Prostate gland (tissue), 2 donors: Measurements from ENCODE around the gene GLIPR1L1. TPM values are rescaled to one million over a fixed set of nuclear protein-coding genes. Genes with fewer than 3 reads are reported as not detected.
"Not testable (repeated sequence)": the region's sequence is repeated elsewhere in the genome, so short reads cannot be mapped to it uniquely, and the experiment has no call there.

ENCODE experiments used
- DNase-seq: peaks from one replicate; pipeline ENCODE4 v3.0.0-alpha.2; 2019; ENCODE audit warnings: low spot score
- H3K27ac ChIP-seq, 2 donors: fragments of 200-600 bp; sonication (generic); 2 replicates each; pipeline ENCODE4 v1.5.1; 2017 to 2019
- H3K27me3 ChIP-seq: fragments of 200-600 bp; sonication (generic); replicated peaks from 2 replicates; pipeline ENCODE4 v1.5.1; 2019; ENCODE audit not compliant: insufficient read depth
- H3K36me3 ChIP-seq, 2 donors: fragments of 200-600 bp; sonication (generic); 1 replicate in 1 of 2; 2 replicates in 1 of 2; pipeline versions ENCODE4 v1.5.1 to v1.8.1; 2017 to 2019
- H3K4me1 ChIP-seq: fragments of 200-600 bp; sonication (generic); replicated peaks from 2 replicates; pipeline ENCODE4 v1.5.1; 2019
- H3K4me3 ChIP-seq, 2 donors: fragments of 200-600 bp; sonication (generic); 2 replicates each; pipeline ENCODE4 v1.5.1; 2017 to 2019
- H3K9me3 ChIP-seq: fragments of 200-600 bp; sonication (generic); 2 replicates; pipeline ENCODE4 v1.5.1; 2017
- CTCF ChIP-seq, 4 experiments: fragments of 200-600 bp in 2 of 4; fragments of 450-650 bp in 2 of 4; sonication (generic) in 2 of 4; IDR thresholded peaks; 1 replicate in 3 of 4; 2 replicates in 1 of 4; pipeline ENCODE4 v1.5.1; 2016 to 2019; ENCODE audit warnings: antibody characterized with exemption in 4 of 4, mild to moderate bottlenecking in 2 of 4, moderate library complexity in 2 of 4
- POLR2A ChIP-seq: fragments of 450-650 bp; IDR thresholded peaks from one replicate; pipeline ENCODE4 v1.6.1; 2016; ENCODE audit warnings: antibody characterized with exemption, mild to moderate bottlenecking
- POLR2AphosphoS5 ChIP-seq: sonication (generic); formaldehyde crosslinking; IDR thresholded peaks from one replicate; pipeline ENCODE4 v1.6.1; 2017; ENCODE audit warnings: antibody characterized with exemption
- WGBS: methylation state at CpG from one replicate; pipeline ENCODE4 v1.1.5; 2018; 5-methylcytosine and 5-hydroxymethylcytosine counted together
- intact Hi-C: fragments of 100-400 bp; cut with DNase I; formaldehyde crosslinking; loops from one replicate; pipeline ENCODE4 v1.14.2; 2022
- total RNA-seq, 2 donors: library from RNA; depleted of rRNA; stranded (reverse); fragments of >200 nt; gene quantifications; one replicate each; pipeline ENCODE4 v1.1.0, GENCODE V29; 2016

GLIPR1L1 gene
- total RNA-seq, 2 donors from 2014 or later, result 1.0 TPM; not detected in 1

DNA sequence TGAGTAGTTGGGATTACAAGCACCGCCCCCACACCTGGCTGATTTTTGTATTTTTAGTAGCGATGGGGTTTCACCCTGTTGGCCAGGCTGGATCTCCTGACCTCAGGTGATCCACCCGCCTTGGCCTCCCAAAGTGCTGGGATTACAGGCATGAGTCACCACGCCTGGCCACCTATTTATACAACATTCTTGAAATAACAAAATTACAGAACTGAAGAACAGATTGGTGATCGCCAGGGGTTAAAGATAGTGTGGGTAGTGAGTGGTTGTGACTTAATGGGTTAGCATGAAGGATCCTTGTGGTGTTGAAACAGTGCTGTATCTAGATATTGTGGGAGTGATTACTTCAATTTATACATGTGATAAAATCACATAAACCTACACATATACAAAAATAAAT is 7.4 kb downstream of the GLIPR1L1 start:
- DNase-seq, result no peak
- TF ChIP-seq POLR2AphosphoS5 (no peak), CTCF (IDR thresholded peaks at IDR 0.05) (no peak), POLR2A (no peak)
- no peaks in the 10 kb centered on the region for H3K36me3 ChIP-seq
- WGBS, result 98% methylated on average over 5 of the region's 5 CpGs
- H3K9me3 ChIP-seq, result no peaks in the 10 kb centered on the region
- no peak overlapping the region for H3K4me3 ChIP-seq
- no peaks in the 10 kb centered on the region for H3K4me1 ChIP-seq
- H3K27me3 ChIP-seq, result no peaks in the 10 kb centered on the region
- intact Hi-C loops, result no loop called here
- no peak overlapping the region for H3K27ac ChIP-seq

DNA sequence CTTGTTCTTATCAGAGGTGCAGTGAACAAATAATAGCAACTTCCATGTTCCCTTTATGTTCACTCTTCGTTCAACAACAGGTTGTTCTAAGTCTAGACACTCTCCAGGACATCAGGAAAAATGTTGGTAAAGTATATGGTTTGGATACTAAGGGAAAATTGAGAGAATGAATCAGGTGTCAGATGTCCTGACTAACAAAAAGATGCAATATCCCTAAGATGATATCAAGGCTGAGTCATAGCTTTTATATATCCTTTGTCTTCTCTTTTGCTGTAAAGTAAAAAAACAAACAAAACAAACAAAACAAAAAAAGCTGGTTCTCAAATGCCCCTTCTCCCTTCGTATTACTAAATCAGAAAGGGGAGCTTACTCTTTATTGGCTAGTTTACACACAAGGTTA is 11.1 kb downstream of the GLIPR1L1 start:
- Histone ChIP-seq H3K27me3 (no peaks in the 10 kb centered on the region), H3K36me3 (no peaks in the 10 kb centered on the region), H3K27ac (no peak overlapping the region), H3K9me3 (no peaks in the 10 kb centered on the region), H3K4me1 (no peaks in the 10 kb centered on the region), H3K4me3 (no peak overlapping the region)
- TF ChIP-seq POLR2AphosphoS5, result no peak
- TF ChIP-seq POLR2A, result no peak
- TF ChIP-seq CTCF (IDR thresholded peaks at IDR 0.05), result no peak
- intact Hi-C loops, result no loop called here
- WGBS, result 88% methylated on average over 2 of the region's 2 CpGs
- DNase-seq, result no peak

GRCh38 chr12:75346215-75346614 is 11.7 kb downstream of the GLIPR1L1 start:
- H3K27ac ChIP-seq, H3K9me3 ChIP-seq, intact Hi-C loops, H3K4me3 ChIP-seq, H3K36me3 ChIP-seq, H3K4me1 ChIP-seq, H3K27me3 ChIP-seq, DNase-seq: not testable (repeated sequence)
- 98% methylated on average over 6 of the region's 6 CpGs for WGBS

GRCh38 chr12:75349946-75350345 is 15.5 kb downstream of the GLIPR1L1 start:
- no peak for DNase-seq
- intact Hi-C loops, result no loop called here
- no peaks in the 10 kb centered on the region for H3K4me1 ChIP-seq
- no peak for TF ChIP-seq POLR2A
- TF ChIP-seq CTCF (IDR thresholded peaks at IDR 0.05), result no peak
- TF ChIP-seq POLR2AphosphoS5, result no peak
- no peaks in the 10 kb centered on the region for H3K9me3 ChIP-seq
- no peaks in the 10 kb centered on the region for H3K27me3 ChIP-seq
- H3K36me3 ChIP-seq, result no peaks in the 10 kb centered on the region
- H3K27ac ChIP-seq, result no peak overlapping the region
- no peak overlapping the region for H3K4me3 ChIP-seq
- 89% methylated on average over 4 of the region's 4 CpGs for WGBS

- Histone ChIP-seq H3K27ac (no peak overlapping the region), H3K27me3 (no peaks in the 10 kb centered on the region), H3K4me1 (no peaks in the 10 kb centered on the region), H3K36me3 (no peaks in the 10 kb centered on the region), H3K9me3 (no peaks in the 10 kb centered on the region), H3K4me3 (no peak overlapping the region)
- intact Hi-C loops, result no loop called here
- DNase-seq, result no peak
- WGBS, result 68% methylated on average over 2 of the region's 2 CpGs
- TF ChIP-seq CTCF (IDR thresholded peaks at IDR 0.05) (no peak), POLR2A (no peak), POLR2AphosphoS5 (no peak)
Measured at GRCh38 chr12:75350413-75350812, 15.9 kb downstream of the GLIPR1L1 start.
